SU-DHL-6 (cell line): Measurements from ENCODE around the gene MYLK.
A peak's percentile ranks its signal among the peaks of the same experiment; 100 is the strongest.

ENCODE experiments used
- H2AFZ ChIP-seq: fragments of 200-600 bp; sonication (generic); 2 replicates; pipeline ENCODE4 v1.6.1; 2014; ENCODE audit warnings: low read depth, mild to moderate bottlenecking, moderate library complexity, mixed read lengths, antibody characterized with exemption, low read length; ENCODE audit not compliant: severe bottlenecking
- H3F3A ChIP-seq: fragments of 200-600 bp; shearing (Covaris generic); 2 replicates; pipeline ENCODE4 v1.6.0; 2016; ENCODE audit warnings: antibody characterized with exemption, mild to moderate bottlenecking; ENCODE audit not compliant: insufficient read depth
- H3K27ac ChIP-seq: fragments of 200-600 bp; sonication (generic); 2 replicates; pipeline ENCODE4 v1.5.1; 2016; ENCODE audit warnings: low read depth, mild to moderate bottlenecking, low read length, moderate library complexity, mixed read lengths
- H3K27me3 ChIP-seq: fragments of 200-600 bp; sonication (generic), shearing (Covaris generic); 2 replicates; pipeline ENCODE4 v1.6.0; 2014; ENCODE audit warnings: mild to moderate bottlenecking, low read length
- H3K36me3 ChIP-seq: fragments of 200-600 bp; sonication (generic); 2 replicates; pipeline ENCODE4 v1.6.1; 2014; ENCODE audit warnings: mild to moderate bottlenecking, low read length, mixed read lengths
- H3K4me2 ChIP-seq: fragments of 300-600, 200-600 bp; shearing (Covaris generic), sonication (generic); 2 replicates; pipeline ENCODE4 v1.6.0; 2014; ENCODE audit warnings: low read length, low read depth, mild to moderate bottlenecking; ENCODE audit not compliant: poor library complexity, severe bottlenecking
- H3K4me3 ChIP-seq: fragments of 200-600 bp; sonication (generic); 2 replicates; pipeline ENCODE4 v1.5.1; 2014; ENCODE audit warnings: antibody characterized with exemption, low read length, mild to moderate bottlenecking, mixed read lengths; ENCODE audit not compliant: insufficient read depth, poor library complexity, severe bottlenecking
- H3K79me2 ChIP-seq: fragments of 200-600 bp; sonication (generic); 2 replicates; pipeline ENCODE4 v1.6.1; 2014; ENCODE audit warnings: mild to moderate bottlenecking, low read length, moderate library complexity; ENCODE audit not compliant: insufficient read depth
- H3K9ac ChIP-seq: fragments of 200-600 bp; sonication (generic); 2 replicates; pipeline ENCODE4 v1.7.0; 2014; ENCODE audit warnings: mild to moderate bottlenecking, low read length
- H3K9me2 ChIP-seq: fragments of 200-600 bp; sonication (generic); replicated peaks from 2 replicates; pipeline ENCODE4 v1.6.1; 2014; ENCODE audit warnings: low read length; ENCODE audit not compliant: insufficient read depth
- H3K9me3 ChIP-seq: fragments of 200-600 bp; sonication (generic); 2 replicates; pipeline ENCODE4 v1.6.1; 2014; ENCODE audit warnings: low read length, mixed read lengths; ENCODE audit not compliant: insufficient read depth
- H4K20me1 ChIP-seq: fragments of 200-600 bp; sonication (generic); 2 replicates; pipeline ENCODE4 v1.6.1; 2014; ENCODE audit warnings: low read depth, mild to moderate bottlenecking, antibody characterized with exemption, low read length, moderate library complexity, mixed read lengths
- CTCF ChIP-seq: fragments of 200-600 bp; sonication (generic); IDR thresholded peaks from one replicate; pipeline ENCODE4 v1.5.1; 2017; ENCODE audit warnings: antibody characterized with exemption, mild to moderate bottlenecking, low read length, moderate library complexity; ENCODE audit not compliant: insufficient read depth, poor library complexity, severe bottlenecking
- EZH2phosphoT487 ChIP-seq: fragments of 200-600 bp; sonication (generic), shearing (Covaris generic); conservative IDR thresholded peaks from 2 replicates; pipeline ENCODE4 v1.6.1; 2018; ENCODE audit warnings: mild to moderate bottlenecking, antibody characterized with exemption, low read length, moderate library complexity, mixed read lengths

MYLK gene

GRCh38 chr3:123642957-123643330, 241.2 kb downstream of the MYLK start:
- H3F3A ChIP-seq, result no peaks in the 10 kb centered on the region
- H3K9ac ChIP-seq, result no peak overlapping the region
- no peak overlapping the region for H3K27ac ChIP-seq
- H3K4me3 ChIP-seq, result no peak overlapping the region
- TF ChIP-seq CTCF (no peak), EZH2phosphoT487 (no peak)
- no peak overlapping the region for H2AFZ ChIP-seq
- H3K9me3 ChIP-seq, result no peaks in the 10 kb centered on the region
- no peaks in the 10 kb centered on the region for H3K27me3 ChIP-seq
- H3K4me2 ChIP-seq, result no peak overlapping the region
- no peaks in the 10 kb centered on the region for H3K79me2 ChIP-seq
- H4K20me1 ChIP-seq, result no peaks in the 10 kb centered on the region
- no peaks in the 10 kb centered on the region for H3K36me3 ChIP-seq
- H3K9me2 ChIP-seq, result no peaks in the 10 kb centered on the region

- H3K9me2 ChIP-seq, result no peaks in the 10 kb centered on the region
- no peaks in the 10 kb centered on the region for H3K27me3 ChIP-seq
- H3K79me2 ChIP-seq, result no peaks in the 10 kb centered on the region
- no peak overlapping the region for H3K4me3 ChIP-seq
- H3K4me2 ChIP-seq, result no peak overlapping the region
- H4K20me1 ChIP-seq, result no peaks in the 10 kb centered on the region
- H2AFZ ChIP-seq, result no peak overlapping the region
- TF ChIP-seq CTCF, result peak; percentile 82
- TF ChIP-seq EZH2phosphoT487, result no peak
- no peak overlapping the region for H3K27ac ChIP-seq
- H3F3A ChIP-seq, result no peaks in the 10 kb centered on the region
- H3K9me3 ChIP-seq, result no peaks in the 10 kb centered on the region
- H3K36me3 ChIP-seq, result no peaks in the 10 kb centered on the region
- no peak overlapping the region for H3K9ac ChIP-seq
These were observed 241.8 kb downstream of the MYLK start for GRCh38 chr3:123642182-123642956.

GRCh38 chr3:123641505-123641904, 242.6 kb downstream of the MYLK start:
- Histone ChIP-seq H3K27me3 (no peaks in the 10 kb centered on the region), H3K9me2 (no peaks in the 10 kb centered on the region), H4K20me1 (no peaks in the 10 kb centered on the region), H3K4me2 (no peak overlapping the region), H3K4me3 (no peak overlapping the region), H2AFZ (no peak overlapping the region), H3K9ac (no peak overlapping the region), H3K79me2 (no peaks in the 10 kb centered on the region), H3K36me3 (no peaks in the 10 kb centered on the region), H3F3A (no peaks in the 10 kb centered on the region), H3K27ac (no peak overlapping the region), H3K9me3 (no peaks in the 10 kb centered on the region)
- TF ChIP-seq CTCF, result no peak
- TF ChIP-seq EZH2phosphoT487, result no peak
